ENCODE data around the gene HYAL3. TPM values are rescaled to one million over a fixed set of nuclear protein-coding genes. Genes with fewer than 3 reads are reported as not detected.
A peak's percentile ranks its signal among the peaks of the same experiment; 100 is the strongest.

HYAL3 gene
- total and polyA plus RNA-seq, 2 of the 8 experiments (the other 6 are each of a cell fraction or from before 2014, with no cell fraction given): 3.2 to 12.2 TPM

GRCh38 chr3:50275141-50275995 lies 23.8 kb downstream of the HYAL3 start (continued):
- TF ChIP-seq CHD7 (IDR thresholded peaks at IDR 0.05; ENCODE audit: insufficient replicate concordance, low read length): no peak
- TF ChIP-seq TCF12 (IDR thresholded peaks at IDR 0.05; ENCODE audit: low read depth, low read length): no peak
- TF ChIP-seq TEAD4 (IDR thresholded peaks at IDR 0.05; ENCODE audit: low read depth, low read length): no peak
- no peak for TF ChIP-seq ZNF274 (IDR thresholded peaks at IDR 0.05; ENCODE audit: borderline replicate concordance, extremely low read depth, low read length)
- TF ChIP-seq YY1 (IDR thresholded peaks at IDR 0.05; ENCODE audit: low read depth, low read length): no peak
- TF ChIP-seq RFX5 (IDR thresholded peaks at IDR 0.05; ENCODE audit: borderline replicate concordance, low read depth, low read length): no peak
- 0 out of 2 replicates have a peak, but pooled peaks have one; percentile 3 for TF ChIP-seq SP1 (IDR thresholded peaks at IDR 0.05; ENCODE audit: low read depth, low read length)
- no peak for TF ChIP-seq PHF8 (conservative IDR thresholded peaks at IDR 0.05; ENCODE audit: low read depth, low read length)
- no peak; the same call in none of the 2 replicates for TF ChIP-seq MAX (IDR thresholded peaks at IDR 0.05)
- TF ChIP-seq KDM1A (IDR thresholded peaks at IDR 0.05; ENCODE audit: borderline replicate concordance, low read length): no peak

Data from H1 (cell line).